ENCODE results near the gene MYCBP.
A peak's percentile ranks its signal among the peaks of the same experiment; 100 is the strongest.
"Not testable (repeated sequence)": the region's sequence is repeated elsewhere in the genome, so short reads cannot be mapped to it uniquely, and the experiment has no call there.

Gene MYCBP

DNA sequence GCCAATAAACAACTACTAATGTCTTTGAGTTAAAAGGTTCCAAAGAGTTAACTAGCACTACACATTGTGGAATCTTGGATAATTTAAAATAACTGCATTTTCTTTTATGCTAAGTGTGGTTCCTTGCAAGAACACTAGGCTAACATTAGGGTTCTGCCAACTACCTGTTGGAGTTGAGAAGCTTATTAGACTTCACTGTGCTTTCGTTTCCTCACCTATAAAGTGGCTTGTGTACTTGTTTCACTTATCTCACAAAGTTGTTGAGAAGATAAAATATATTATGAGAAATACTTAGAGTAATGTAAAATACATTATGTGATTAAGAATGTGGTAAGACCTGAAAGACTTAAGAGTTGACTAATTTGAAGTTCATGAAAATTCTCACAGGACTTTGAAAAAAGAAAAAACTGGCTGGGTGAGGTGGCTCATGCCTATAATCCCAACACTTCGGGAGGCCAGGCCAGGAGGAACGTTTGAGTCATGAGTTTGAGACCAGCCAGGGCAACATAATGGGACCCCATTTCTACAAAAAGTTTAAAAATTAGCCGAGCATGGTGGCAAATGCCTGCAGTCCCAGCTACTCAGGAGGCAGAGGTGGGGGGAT is 7.9 kb downstream of the MYCBP start:
- DNase-seq = no peak

DNA sequence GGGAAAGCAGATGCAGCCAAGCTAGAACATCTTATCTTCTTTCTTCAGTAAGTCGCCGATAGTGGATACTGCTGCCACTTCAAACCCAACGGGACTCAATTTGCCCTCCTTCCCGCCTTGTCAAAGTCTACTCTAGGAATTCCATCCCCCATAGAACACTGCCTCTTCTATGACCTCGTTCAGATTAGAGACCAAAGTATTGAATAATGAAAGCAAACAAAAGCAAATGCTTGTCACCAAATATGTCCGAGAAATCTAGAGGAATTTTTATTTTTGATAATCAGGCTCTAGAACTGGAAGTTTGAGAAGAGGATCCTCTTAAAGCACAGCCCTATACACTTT is 12.7 kb downstream of the MYCBP start:
- no peak for DNase-seq

DNA sequence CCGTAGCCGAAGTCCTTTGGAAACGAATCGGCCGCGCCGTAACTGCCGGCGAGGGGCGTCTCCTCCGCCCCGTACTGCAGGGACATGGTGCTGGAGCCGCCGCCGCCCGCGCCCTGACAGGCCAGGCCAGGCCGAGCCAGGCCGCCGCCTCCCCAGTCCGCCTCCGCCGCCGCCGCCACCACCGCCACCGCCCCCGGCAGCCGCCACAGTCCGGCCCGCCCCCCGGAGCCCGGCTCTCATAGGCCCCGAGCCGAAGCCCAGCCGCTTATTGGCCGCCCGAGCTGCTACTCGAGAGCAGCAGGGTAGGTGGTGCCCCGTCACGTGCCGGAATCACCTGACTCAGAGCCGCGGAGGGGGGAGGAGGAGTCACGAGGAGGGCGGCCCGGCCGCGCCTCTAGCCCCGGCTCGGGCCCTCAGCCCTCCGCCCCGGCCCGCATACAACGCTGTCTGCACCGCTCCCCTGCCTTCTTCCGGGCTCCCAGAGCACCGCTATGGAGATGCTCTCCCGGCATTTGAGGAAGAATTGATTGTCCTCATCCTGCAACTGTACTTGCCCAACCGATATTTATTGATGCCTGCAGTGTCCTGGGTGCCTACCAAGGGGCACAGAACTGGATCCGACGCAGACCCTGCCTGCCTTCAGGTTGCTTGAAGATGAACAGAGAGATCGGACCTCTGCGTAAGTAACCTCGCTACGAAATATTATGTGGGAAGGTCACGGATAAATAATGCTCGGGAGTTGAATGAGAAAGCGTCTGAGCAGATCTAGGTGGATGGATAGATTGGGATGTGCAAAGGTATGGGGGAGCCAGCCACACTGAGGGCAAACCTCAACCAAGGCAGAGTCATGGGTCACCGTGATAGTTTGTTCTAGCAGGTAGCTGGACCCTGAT is 13.3 kb downstream of the MYCBP start, which contains the start of gene RRAGC:
TSS of gene RRAGC (minus strand) at position 212 of the 893 bp plus-strand sequence. CDS start at position 86, 126 bp downstream.
- peak; percentile 89 to 91 for DNase-seq

GRCh38 chr1:38858833-38859560 is 14.2 kb downstream of the MYCBP start:
- peak in 1 of 2 experiments; percentile 19 for DNase-seq

- DNase-seq = no peak
These were observed 20.4 kb downstream of the MYCBP start for GRCh38 chr1:38852780-38853179.

- DNase-seq = peak; percentile 80 to 92
These were observed 25.1 kb downstream of the MYCBP start for GRCh38 chr1:38848071-38848470.

DNA sequence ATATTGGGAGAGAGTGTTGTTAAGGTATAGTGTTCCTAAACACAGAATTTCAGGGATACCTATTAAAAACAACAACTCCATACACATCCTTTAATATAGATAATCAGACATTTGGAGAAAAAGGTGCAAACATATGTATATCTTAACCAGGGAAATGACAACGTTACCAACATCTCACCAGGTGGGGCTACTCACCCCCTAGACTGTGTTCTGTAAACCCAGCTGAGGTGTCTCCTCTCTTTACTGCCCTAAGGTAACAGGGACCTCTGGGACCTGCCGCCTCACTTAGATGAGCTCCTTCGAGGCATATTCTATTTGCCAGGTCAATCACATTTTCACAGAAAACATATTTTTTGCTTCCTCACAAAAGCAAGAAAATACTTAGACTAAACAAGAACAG is 26.9 kb downstream of the MYCBP start:
- DNase-seq = no peak

DNA sequence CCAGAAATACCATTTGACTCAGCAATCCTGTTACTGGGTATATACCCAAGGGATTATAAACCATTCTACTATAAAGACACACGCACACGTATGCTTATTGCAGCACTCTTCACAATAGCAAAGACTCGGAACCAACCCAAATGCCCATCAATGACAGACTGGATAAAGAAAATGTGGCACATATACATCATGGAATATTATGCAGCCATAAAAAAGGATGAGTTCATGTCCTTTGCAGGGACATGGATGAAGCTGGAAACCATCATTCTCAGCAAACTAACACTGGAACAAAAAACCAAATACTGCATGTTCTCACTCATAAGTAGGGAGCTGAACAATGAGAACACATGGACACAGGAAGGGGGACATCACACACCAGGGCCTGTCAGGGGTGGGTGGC is 28.1 kb downstream of the MYCBP start:
- not testable (repeated sequence) for DNase-seq

DNA sequence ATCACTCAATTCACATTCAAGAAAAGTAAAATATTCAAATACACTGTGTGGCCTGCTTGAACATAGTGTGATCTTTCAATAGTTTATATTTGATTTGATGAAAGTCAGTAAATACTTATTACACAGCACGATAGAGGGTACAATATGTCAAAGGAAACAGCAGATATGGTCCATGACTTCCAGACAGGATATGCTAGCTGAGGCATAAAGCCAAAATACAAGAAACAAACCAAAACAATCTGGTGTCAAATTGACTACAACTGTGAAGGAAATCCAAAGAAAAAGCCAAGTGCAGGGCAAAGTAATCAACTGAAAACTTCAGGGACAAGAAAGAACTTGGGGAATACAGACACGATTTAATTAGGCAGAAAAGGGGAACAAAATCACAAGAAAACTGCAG is 32.9 kb downstream of the MYCBP start:
- DNase-seq = no peak

DNA sequence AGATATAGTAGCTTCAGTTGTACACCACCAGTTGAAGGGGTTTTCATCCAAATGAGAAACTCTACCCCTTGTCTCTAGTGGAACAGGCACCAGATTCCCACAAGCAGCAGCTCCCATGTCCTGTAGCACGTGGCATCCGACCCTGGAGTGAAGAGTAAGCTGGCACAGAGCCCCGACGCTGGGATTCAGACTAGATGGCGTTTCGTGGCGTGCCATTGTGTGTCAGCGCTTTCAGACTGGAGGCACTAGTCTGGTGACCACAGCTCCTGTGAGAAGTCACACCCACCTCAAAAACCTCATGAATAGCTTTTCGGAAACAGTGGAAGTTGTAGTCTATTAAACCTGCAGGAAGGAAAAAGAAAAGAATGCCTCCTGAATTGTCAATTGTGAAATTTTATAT is 33.8 kb downstream of the MYCBP start:
- no peak for DNase-seq

DNA sequence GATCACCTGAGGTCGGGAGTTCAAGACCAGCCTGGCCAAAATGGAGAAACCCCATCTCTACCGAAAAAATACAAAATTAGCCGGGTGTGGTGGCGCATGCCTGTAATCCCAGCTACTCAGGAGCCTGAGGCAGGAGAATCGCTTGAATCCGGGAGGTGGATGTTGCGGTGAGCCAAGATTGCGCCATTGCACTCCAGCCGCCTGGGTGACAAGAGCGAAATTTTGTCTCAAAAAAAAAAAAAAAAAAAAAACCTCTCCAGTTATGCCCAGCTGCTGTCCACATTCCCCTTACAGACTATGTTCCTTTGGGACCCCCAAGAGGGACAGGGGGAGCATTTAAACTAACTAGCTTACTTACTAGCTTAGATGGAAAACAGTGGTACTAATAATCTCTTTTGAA is 36.8 kb downstream of the MYCBP start:
- DNase-seq = not testable (repeated sequence)

- peak; percentile 79 to 88 for DNase-seq
These were observed 38.0 kb downstream of the MYCBP start for GRCh38 chr1:38834937-38835827.

- DNase-seq = peak; percentile 82 to 85
These were observed 38.8 kb downstream of the MYCBP start for GRCh38 chr1:38834221-38834782.

GRCh38 chr1:38833146-38833545 is 40.0 kb downstream of the MYCBP start:
- DNase-seq = no peak

- DNase-seq = no peak
These were observed 40.8 kb downstream of the MYCBP start for GRCh38 chr1:38832370-38832734.

GRCh38 chr1:38831731-38832369 is 41.3 kb downstream of the MYCBP start:
- no peak for DNase-seq

DNA sequence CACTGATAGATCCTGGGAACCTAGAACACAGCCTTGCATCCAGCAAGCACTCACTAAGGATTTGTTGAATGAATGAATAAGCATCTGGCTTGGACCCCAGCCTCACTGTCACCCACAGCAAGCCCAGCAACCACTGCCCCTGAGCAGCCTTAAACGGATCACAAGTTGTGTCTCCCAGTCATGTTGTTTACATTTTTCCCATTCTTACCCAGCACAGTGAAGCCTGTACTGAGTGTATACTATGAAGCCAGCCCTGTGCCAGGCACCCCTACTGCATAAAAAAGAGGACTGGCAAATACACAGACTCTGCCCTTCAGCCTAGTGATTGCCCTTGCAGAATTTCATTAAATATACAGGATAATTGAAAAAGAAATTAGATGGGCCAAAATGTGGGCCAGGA is 43.8 kb downstream of the MYCBP start:
- DNase-seq = no peak

GRCh38 chr1:38827318-38827717 is 45.8 kb downstream of the MYCBP start:
- no peak for DNase-seq

- DNase-seq = no peak
These were observed 46.3 kb downstream of the MYCBP start for GRCh38 chr1:38826886-38827285.

DNA sequence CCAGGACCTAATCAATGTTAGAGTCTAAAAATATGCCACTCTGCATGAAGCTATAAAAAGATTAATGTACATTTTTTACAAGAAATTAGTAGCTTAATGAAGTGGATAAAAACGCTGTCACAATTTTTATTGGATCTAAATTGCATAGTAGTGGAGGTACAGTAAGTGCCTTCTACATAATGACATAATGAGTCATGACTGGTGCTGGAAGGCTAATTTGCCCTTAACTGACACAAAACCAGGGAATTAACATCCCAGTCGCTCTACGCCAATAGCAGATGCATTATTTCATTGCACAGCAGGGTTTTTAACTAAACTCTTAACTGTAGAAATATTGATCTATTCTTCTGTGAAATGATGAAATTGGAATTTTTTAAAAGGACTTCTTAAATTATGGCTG is 46.9 kb downstream of the MYCBP start:
- no peak for DNase-seq

DNA sequence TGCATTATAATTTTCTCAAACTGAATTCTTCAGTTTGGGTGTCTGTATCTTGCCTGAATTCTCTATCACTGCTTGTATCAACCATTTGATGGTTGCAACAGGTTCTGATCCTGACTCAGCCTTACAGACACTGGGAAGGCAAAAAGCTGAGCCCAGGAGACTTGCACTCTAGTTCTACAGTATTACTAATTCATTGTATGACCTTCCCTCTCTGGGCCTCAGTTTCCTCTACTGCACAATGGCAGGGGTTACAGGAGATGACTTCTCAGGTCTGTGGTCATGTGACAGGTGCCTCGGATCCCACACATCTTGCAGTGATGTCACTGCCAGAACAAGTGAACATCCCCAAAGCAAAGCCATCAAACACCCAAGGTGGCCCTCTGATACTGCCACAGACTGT is 52.3 kb downstream of the MYCBP start:
- no peak for DNase-seq

DNA sequence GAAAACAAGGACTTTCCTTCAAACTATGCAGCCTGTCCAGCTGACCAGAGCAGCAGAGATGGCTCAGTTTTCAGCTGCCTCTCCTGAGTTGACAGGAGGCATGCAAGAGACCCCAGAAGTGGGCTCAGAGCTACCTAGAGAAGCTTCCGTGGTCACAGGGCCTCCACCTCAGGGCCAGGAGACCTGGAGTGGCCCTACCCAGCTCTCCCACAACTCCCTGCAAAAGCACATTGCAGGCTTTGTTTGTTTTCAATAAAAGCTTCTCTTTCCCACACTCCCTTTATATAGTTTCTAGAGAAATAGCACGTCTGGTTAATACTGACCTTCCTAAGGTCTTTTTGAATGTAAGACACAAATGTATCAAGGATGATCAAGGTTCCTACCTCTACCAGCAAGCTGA is 53.6 kb downstream of the MYCBP start:
- no peak for DNase-seq

All from AML-193 (cell line).